ENCODE results near the gene METTL18.
A peak's percentile ranks its signal among the peaks of the same experiment; 100 is the strongest.

Gene METTL18

GRCh38 chr1:169836198-169836597 is 41.5 kb upstream of the METTL18 start (continued):
- TF ChIP-seq INSM2 (tag by site-specific recombination; IDR thresholded peaks at IDR 0.05) (no peak), ZNF639 (tag by site-specific recombination; IDR thresholded peaks at IDR 0.05) (no peak), ZNF146 (tag by site-specific recombination; IDR thresholded peaks at IDR 0.05) (no peak), ZNF610 (tag by site-specific recombination; IDR thresholded peaks at IDR 0.05; ENCODE audit: borderline replicate concordance) (no peak)

GRCh38 chr1:169835647-169836046 is 40.9 kb upstream of the METTL18 start:
- no peak for TF ChIP-seq HOXA7 (CRISPR knock-in tag; IDR thresholded peaks at IDR 0.05; ENCODE audit: borderline replicate concordance)
- ChIA-PET CTCF (interaction anchor here (0.6 kb wide), 3 partner anchors 9 to 409 kb away, joined by 3 read pairs; no protein-coding TSS in a partner anchor), POLR2A (no interaction called here)
- Histone ChIP-seq H3K9me3 (ENCODE audit: control insufficient read depth, insufficient read depth, low read depth, low read length) (no peaks in the 10 kb centered on the region), H3K36me3 (ENCODE audit: control insufficient read depth in 2 of 2, insufficient read depth in 1 of 2, low read length in 2 of 2) (peaks cover 41 to 72% of the 10 kb centered on the region in 2 experiments), H3K4me1 (ENCODE audit: control insufficient read depth, insufficient read depth, low read length) (no peaks in the 10 kb centered on the region), H3K27ac (ENCODE audit: extremely low read depth, low read depth, low read length) (no peak overlapping the region), H3K4me3 (ENCODE audit: low read depth, low read length) (no peak overlapping the region)

- TF ChIP-seq ATF2 (tag by site-specific recombination; IDR thresholded peaks at IDR 0.05; ENCODE audit: low read depth) (0 out of 2 replicates have a peak, but pooled peaks have one; percentile 28), PRDM2 (tag by site-specific recombination; IDR thresholded peaks at IDR 0.05; ENCODE audit: borderline replicate concordance) (no peak)
- POLR2A ChIA-PET, result no interaction called here
- CTCF ChIA-PET, result no interaction called here
- no peak overlapping the region for H3K27ac ChIP-seq (ENCODE audit: extremely low read depth, low read depth, low read length)
- H3K4me3 ChIP-seq (ENCODE audit: low read depth, low read length), result no peak overlapping the region
- H3K36me3 ChIP-seq (ENCODE audit: control insufficient read depth in 2 of 2, insufficient read depth in 1 of 2, low read length in 2 of 2), result peaks cover 47 to 78% of the 10 kb centered on the region in 2 experiments
- no peaks in the 10 kb centered on the region for H3K4me1 ChIP-seq (ENCODE audit: control insufficient read depth, insufficient read depth, low read length)
- H3K9me3 ChIP-seq (ENCODE audit: control insufficient read depth, insufficient read depth, low read depth, low read length), result no peaks in the 10 kb centered on the region
These were observed 40.2 kb upstream of the METTL18 start for GRCh38 chr1:169834869-169835268.

Data from HEK293 (cell line).